WTC11 (cell line): ENCODE data around the gene TIMM8B.

Source experiments
- ARID4B ChIP-seq: sonication (generic); formaldehyde crosslinking; IDR thresholded peaks from 2 replicates; pipeline ENCODE4 v1.8.0; 2023; ENCODE audit warnings: missing genetic modification reagents, mild to moderate bottlenecking, borderline replicate concordance
- ATF2 ChIP-seq: sonication (generic); formaldehyde crosslinking; IDR thresholded peaks from 2 replicates; pipeline ENCODE4 v1.8.1; 2022; ENCODE audit warnings: low read depth, missing genetic modification reagents, borderline replicate concordance
- ATF3 ChIP-seq: sonication (generic); formaldehyde crosslinking; conservative IDR thresholded peaks from 2 replicates; pipeline ENCODE4 v1.8.1; 2022; ENCODE audit warnings: mild to moderate bottlenecking, missing genetic modification reagents
- CTCF ChIP-seq: fragments of 200-600 bp; IDR thresholded peaks from 2 replicates; pipeline ENCODE4 v1.8.0; 2022; ENCODE audit warnings: antibody characterized with exemption
- MAX ChIP-seq: sonication (generic); formaldehyde crosslinking; IDR thresholded peaks from 2 replicates; pipeline ENCODE4 v1.8.0; 2022; ENCODE audit warnings: mild to moderate bottlenecking, missing genetic modification reagents
- SMAD4 ChIP-seq: sonication (generic); formaldehyde crosslinking; IDR thresholded peaks from 2 replicates; pipeline ENCODE4 v1.8.0; 2022; ENCODE audit warnings: mild to moderate bottlenecking, missing genetic modification reagents
- ZNF219 ChIP-seq: sonication (generic); formaldehyde crosslinking; IDR thresholded peaks from 2 replicates; pipeline ENCODE4 v1.8.0; 2023; ENCODE audit warnings: missing genetic modification reagents, mild to moderate bottlenecking, borderline replicate concordance

- TF ChIP-seq ATF2 (CRISPR knock-in tag): no peak
- TF ChIP-seq ZNF219 (CRISPR knock-in tag): no peak
- peak; percentile 94; the same call in 1 of the 2 replicates for TF ChIP-seq ARID4B (CRISPR knock-in tag)
- no peak for TF ChIP-seq CTCF
- TF ChIP-seq MAX (CRISPR knock-in tag): peak; percentile 84
- no peak for TF ChIP-seq SMAD4
- TF ChIP-seq ATF3 (CRISPR knock-in tag): no peak
Measured at GRCh38 chr11:112086422-112087191, at the start of gene TIMM8B, which contains the start of gene SDHD.
